HepG2 (cell line): ENCODE data around the gene CERS6. TPM values are rescaled to one million over a fixed set of nuclear protein-coding genes. Genes with fewer than 3 reads are reported as not detected.

ENCODE experiments used
- ARID3A ChIP-seq: IDR thresholded peaks from 2 replicates; pipeline ENCODE4 v1.6.1; 2012; ENCODE audit warnings: low read depth, low read length, improper control_type of control experiment
- ELF3 ChIP-seq: IDR thresholded peaks from 2 replicates; pipeline ENCODE4 v1.6.1; 2016; ENCODE audit warnings: missing genetic modification reagents, missing compliant biosample characterization
- FOXP1 ChIP-seq, 2 experiments: fragments of 450-650 bp in 1 of 2; IDR thresholded peaks; 2 replicates each; pipeline ENCODE4 v1.6.1; 2017 to 2018; ENCODE audit warnings: antibody characterized with exemption in 1 of 2
- HHEX ChIP-seq: IDR thresholded peaks from 2 replicates; pipeline ENCODE4 v1.6.1; 2016; ENCODE audit warnings: control low read depth
- ISL2 ChIP-seq: sonication (generic); formaldehyde crosslinking; IDR thresholded peaks from 2 replicates; pipeline ENCODE4 v1.5.0; 2020; ENCODE audit warnings: missing genetic modification reagents
- LBX2 ChIP-seq: sonication (generic); formaldehyde crosslinking; IDR thresholded peaks from 2 replicates; pipeline ENCODE4 v1.5.0; 2020; ENCODE audit warnings: missing genetic modification reagents, mild to moderate bottlenecking, borderline replicate concordance
- MXD4 ChIP-seq: IDR thresholded peaks from 2 replicates; pipeline ENCODE4 v1.6.1; 2016; ENCODE audit warnings: mild to moderate bottlenecking, missing biosample characterization, missing genetic modification reagents
- PBX3 ChIP-seq: sonication (generic); formaldehyde crosslinking; IDR thresholded peaks from 2 replicates; pipeline ENCODE4 v1.8.1; 2023; ENCODE audit warnings: missing genetic modification reagents, inconsistent platforms, borderline replicate concordance
- PHF21A ChIP-seq: sonication (generic); formaldehyde crosslinking; IDR thresholded peaks from 2 replicates; pipeline ENCODE4 v1.5.0; 2020; ENCODE audit warnings: mild to moderate bottlenecking, missing genetic modification reagents
- PLRG1 ChIP-seq: fragments of 450-650 bp; conservative IDR thresholded peaks from 2 replicates; pipeline ENCODE4 v1.6.1; 2016
- RELA ChIP-seq: sonication (generic); formaldehyde crosslinking; IDR thresholded peaks from 2 replicates; pipeline ENCODE4 v1.4.0; 2020; ENCODE audit warnings: missing genetic modification reagents
- SMAD9 ChIP-seq: sonication (generic); formaldehyde crosslinking; IDR thresholded peaks from 2 replicates; pipeline ENCODE4 v1.5.1; 2020; ENCODE audit warnings: mild to moderate bottlenecking, missing genetic modification reagents
- SOX13 ChIP-seq, 3 experiments: fragments of 450-650 bp in 1 of 3; sonication (generic) in 1 of 3; formaldehyde crosslinking in 1 of 3; IDR thresholded peaks in 2 of 3; conservative IDR thresholded peaks in 1 of 3; 2 replicates each; pipeline versions ENCODE4 v1.5.0 to v1.6.1; 2016 to 2020; ENCODE audit warnings: antibody characterized with exemption in 1 of 3, mild to moderate bottlenecking in 1 of 3, missing compliant biosample characterization in 1 of 3, missing genetic modification reagents in 1 of 3, moderate library complexity in 1 of 3
- SP140L ChIP-seq: sonication (generic); formaldehyde crosslinking; IDR thresholded peaks from 2 replicates; pipeline ENCODE4 v1.4.0; 2020; ENCODE audit warnings: missing genetic modification reagents, borderline replicate concordance
- TCF7 ChIP-seq: sonication (generic); IDR thresholded peaks from 2 replicates; pipeline ENCODE4 v1.6.1; 2016; ENCODE audit warnings: antibody characterized with exemption, low read depth
- ZFX ChIP-seq: sonication (generic); formaldehyde crosslinking; IDR thresholded peaks from 2 replicates; pipeline ENCODE4 v1.4.0; 2020; ENCODE audit warnings: mild to moderate bottlenecking, low read depth, missing genetic modification reagents, moderate library complexity
- ZNF160 ChIP-seq: sonication (generic); formaldehyde crosslinking; IDR thresholded peaks from 2 replicates; pipeline ENCODE4 v1.8.0; 2022; ENCODE audit warnings: mild to moderate bottlenecking, inconsistent platforms, missing genetic modification reagents
- ZNF232 ChIP-seq: sonication (generic); formaldehyde crosslinking; IDR thresholded peaks from 2 replicates; pipeline ENCODE4 v1.4.0; 2020; ENCODE audit warnings: missing genetic modification reagents, borderline replicate concordance
- ZNF275 ChIP-seq: sonication (generic); formaldehyde crosslinking; IDR thresholded peaks from 2 replicates; pipeline ENCODE4 v1.8.0; 2022; ENCODE audit warnings: missing genetic modification reagents, mild to moderate bottlenecking, inconsistent platforms, borderline replicate concordance
- ZNF296 ChIP-seq: sonication (generic); formaldehyde crosslinking; conservative IDR thresholded peaks from 2 replicates; pipeline ENCODE4 v1.5.0; 2020; ENCODE audit warnings: mild to moderate bottlenecking, missing genetic modification reagents
- ZNF609 ChIP-seq: sonication (generic); formaldehyde crosslinking; IDR thresholded peaks from 2 replicates; pipeline ENCODE4 v1.4.0; 2020; ENCODE audit warnings: mild to moderate bottlenecking, missing genetic modification reagents, borderline replicate concordance
- ZNF891 ChIP-seq: sonication (generic); formaldehyde crosslinking; IDR thresholded peaks from 2 replicates; pipeline ENCODE4 v1.5.0; 2020; ENCODE audit warnings: mild to moderate bottlenecking, missing genetic modification reagents
- polyA plus RNA-seq, 8 experiments: library from polyadenylated mRNA; depleted of rRNA in 3 of 8; stranded (reverse) in 7 of 8; unstranded in 1 of 8; fragments of >200 nt; fragmentation: Illumina TruSeq in 4 of 8; extraction: Trizol in 4 of 8; gene quantifications; 2 replicates each; pipeline versions ENCODE4 v1.2.1 to v1.2.3, GENCODE V29; 2011 to 2016; ENCODE audit warnings: low read depth in 4 of 8, missing spikeins in 1 of 8, mixed read lengths in 1 of 8; ENCODE audit not compliant: insufficient read depth in 1 of 8
- total RNA-seq, 5 experiments: library from RNA; depleted of rRNA; stranded (reverse); fragments of >200 nt; fragmentation: Illumina TruSeq; extraction: Trizol; gene quantifications; 2 replicates each; pipeline ENCODE4 v1.2.3, GENCODE V29; 2016; ENCODE audit warnings: low read depth in 1 of 5

The CERS6 gene
- total and polyA plus RNA-seq, 2 of the 13 experiments (the other 11 are each of a cell fraction or from before 2014, with no cell fraction given): 10.1 to 20.3 TPM

GRCh38 chr2:168467729-168468128 lies 11.7 kb downstream of the CERS6 start (continued):
- no peak for TF ChIP-seq SMAD9 (CRISPR knock-in tag)
- no peak for TF ChIP-seq TCF7
- no peak for TF ChIP-seq ZNF296 (CRISPR knock-in tag)
- TF ChIP-seq SOX13 (IDR thresholded peaks at IDR 0.05): no peak
- peak in 1 of 2 experiments; percentile 79; a peak in 2 of 4 replicates for TF ChIP-seq SOX13 (CRISPR knock-in tag; conservative IDR thresholded peaks at IDR 0.05 in 1 of 2, IDR thresholded peaks at IDR 0.05 in 1 of 2)
- TF ChIP-seq ZFX (CRISPR knock-in tag): 0 out of 2 replicates have a peak, but pooled peaks have one; percentile 29
- TF ChIP-seq ZNF160 (CRISPR knock-in tag): no peak
- TF ChIP-seq FOXP1 (IDR thresholded peaks at IDR 0.05): no peak
- TF ChIP-seq FOXP1 (CRISPR knock-in tag; IDR thresholded peaks at IDR 0.05): peak; percentile 76
- TF ChIP-seq ARID3A: no peak
- TF ChIP-seq PBX3: no peak
- no peak for TF ChIP-seq LBX2
- no peak for TF ChIP-seq RELA (CRISPR knock-in tag)
- TF ChIP-seq PHF21A (CRISPR knock-in tag): peak; percentile 72
- TF ChIP-seq ZNF275 (CRISPR knock-in tag): no peak
- peak; percentile 68 for TF ChIP-seq ELF3 (CRISPR knock-in tag)
- no peak for TF ChIP-seq ZNF232
- no peak for TF ChIP-seq MXD4 (CRISPR knock-in tag)
- no peak for TF ChIP-seq ZNF891
- peak; percentile 54; the same call in 1 of the 2 replicates for TF ChIP-seq ZNF609 (CRISPR knock-in tag)
- no peak for TF ChIP-seq HHEX (CRISPR knock-in tag)
- TF ChIP-seq SP140L (CRISPR knock-in tag): no peak
- no peak for TF ChIP-seq PLRG1
- 0 out of 2 replicates have a peak, but pooled peaks have one; percentile 36 for TF ChIP-seq ISL2 (CRISPR knock-in tag)
